Bronchial epithelial cell (primary cell): ENCODE results near the gene JMJD8. TPM values are rescaled to one million over a fixed set of nuclear protein-coding genes. Genes with fewer than 3 reads are reported as not detected.

Experiments used
- DNase-seq: peaks from one replicate; pipeline ENCODE4 v3.0.0-alpha.2; 2010; ENCODE audit warnings: low read depth
- FAIRE-seq: peaks from 2 replicates; lab custom pipeline; 2011; peaks lifted over from hg19 to GRCh38; lab: Jason Lieb, UNC
- H3K27me3 ChIP-seq: 2 replicates; pipeline ENCODE4 v1.5.1; 2011; ENCODE audit warnings: low read length; ENCODE audit not compliant: control insufficient read depth, insufficient read depth
- H3K36me3 ChIP-seq: 2 replicates; pipeline ENCODE4 v1.5.1; 2011; ENCODE audit warnings: low read length; ENCODE audit not compliant: control insufficient read depth, insufficient read depth
- H3K4me3 ChIP-seq: 2 replicates; pipeline ENCODE4 v1.5.1; 2011; ENCODE audit warnings: mild to moderate bottlenecking, low read depth, low read length, control low read depth
- CTCF ChIP-seq: IDR thresholded peaks from 2 replicates; pipeline ENCODE4 v1.5.1; 2011; ENCODE audit warnings: mild to moderate bottlenecking, moderate library complexity, low read length, control low read depth, inconsistent platforms; ENCODE audit not compliant: insufficient read depth, severe bottlenecking
- total RNA-seq: library from RNA; depleted of rRNA; stranded (reverse); fragments of >200 nt; gene quantifications from 2 replicates; pipeline ENCODE4 v1.2.1, GENCODE V29; 2014

The JMJD8 gene
- total RNA-seq, 1 donor from 2014 or later, result 16.8 TPM

- Histone ChIP-seq H3K4me3 (peak overlapping the region; percentile 33), H3K27me3 (peaks cover 3% of the 10 kb centered on the region), H3K36me3 (no peaks in the 10 kb centered on the region)
- DNase-seq (peak; percentile 63), FAIRE-seq (no peak)
- TF ChIP-seq CTCF, result no peak
Observed at GRCh38 chr16:695355-696089, 11.4 kb upstream of the JMJD8 start.

- no peak for FAIRE-seq
- TF ChIP-seq CTCF, result no peak
- H3K4me3 ChIP-seq, result peak overlapping the region; percentile 39
- no peaks in the 10 kb centered on the region for H3K36me3 ChIP-seq
- DNase-seq, result no peak
- peaks cover 3% of the 10 kb centered on the region for H3K27me3 ChIP-seq
Observed at GRCh38 chr16:694863-695354, 10.8 kb upstream of the JMJD8 start.

GRCh38 chr16:694187-694862, 10.2 kb upstream of the JMJD8 start:
- Histone ChIP-seq H3K27me3 (peaks cover 3% of the 10 kb centered on the region), H3K4me3 (peak overlapping the region; percentile 39), H3K36me3 (no peaks in the 10 kb centered on the region)
- TF ChIP-seq CTCF, result no peak
- DNase-seq (no peak), FAIRE-seq (no peak)

GRCh38 chr16:693766-694165, 9.6 kb upstream of the JMJD8 start:
- no peak for FAIRE-seq
- H3K27me3 ChIP-seq, result peaks cover 3% of the 10 kb centered on the region
- H3K36me3 ChIP-seq, result no peaks in the 10 kb centered on the region
- no peak for TF ChIP-seq CTCF
- H3K4me3 ChIP-seq, result no peak overlapping the region
- DNase-seq, result no peak

GRCh38 chr16:693364-693763, 9.2 kb upstream of the JMJD8 start:
- DNase-seq, result no peak
- no peak for TF ChIP-seq CTCF
- Histone ChIP-seq H3K27me3 (peaks cover 3% of the 10 kb centered on the region), H3K4me3 (no peak overlapping the region), H3K36me3 (no peaks in the 10 kb centered on the region)
- no peak for FAIRE-seq
